DMS53 treated with DMSO at 0.1 percent for 48 hours (cell line): Measurements from ENCODE around the gene NDUFA3.
A peak's percentile ranks its signal among the peaks of the same experiment; 100 is the strongest.
"Not testable (repeated sequence)": the region's sequence is repeated elsewhere in the genome, so short reads cannot be mapped to it uniquely, and the experiment has no call there.

Source experiments
- DNase-seq: peaks from one replicate; lab custom pipeline; 2025; ENCODE audit not compliant: unreplicated experiment; lab: John Stamatoyannopoulos, UW

NDUFA3 gene

DNA sequence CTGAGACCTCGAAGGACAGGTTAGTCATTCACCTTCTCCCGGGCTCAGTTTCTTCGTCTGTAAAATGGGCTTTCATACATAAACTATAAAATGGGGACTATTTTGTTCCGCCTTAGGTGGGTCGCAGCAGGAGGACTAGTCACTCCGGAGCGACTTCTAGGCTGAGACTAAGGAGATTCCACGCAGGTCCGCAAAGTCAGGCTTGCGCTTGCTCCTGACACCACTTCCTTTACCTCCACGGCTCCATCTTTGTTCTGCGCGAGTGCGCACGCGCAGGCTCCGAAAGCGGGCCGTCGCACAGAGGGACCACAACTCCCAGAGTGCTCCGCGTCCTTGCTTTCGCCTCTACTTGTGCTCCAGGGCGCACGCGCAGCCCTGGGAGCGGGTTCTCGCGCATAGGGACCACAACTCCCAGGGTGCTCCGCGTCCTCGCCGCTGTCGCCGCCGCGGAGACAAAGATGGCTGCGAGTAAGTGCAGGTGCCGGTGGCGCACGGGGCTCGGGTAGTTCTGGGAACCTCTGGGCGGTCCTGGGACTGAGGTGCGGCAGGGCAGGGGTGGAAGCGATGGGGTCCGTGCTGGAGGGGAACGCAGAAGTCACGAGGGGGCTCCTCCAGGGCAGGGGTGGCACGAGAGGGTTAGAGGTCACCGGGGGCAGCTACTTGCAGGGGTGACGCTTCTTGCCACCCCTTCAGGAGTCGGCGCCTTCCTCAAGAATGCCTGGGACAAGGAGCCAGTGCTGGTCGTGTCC is at the start of gene NDUFA3:
TSS of gene NDUFA3 (plus strand) at position 435 of the 749 bp plus-strand sequence. CDS start at position 459, 24 bp downstream.
- peak; percentile 94 for DNase-seq

GRCh38 chr19:54062643-54063042 is 40.0 kb upstream of the NDUFA3 start:
- no peak for DNase-seq

DNA sequence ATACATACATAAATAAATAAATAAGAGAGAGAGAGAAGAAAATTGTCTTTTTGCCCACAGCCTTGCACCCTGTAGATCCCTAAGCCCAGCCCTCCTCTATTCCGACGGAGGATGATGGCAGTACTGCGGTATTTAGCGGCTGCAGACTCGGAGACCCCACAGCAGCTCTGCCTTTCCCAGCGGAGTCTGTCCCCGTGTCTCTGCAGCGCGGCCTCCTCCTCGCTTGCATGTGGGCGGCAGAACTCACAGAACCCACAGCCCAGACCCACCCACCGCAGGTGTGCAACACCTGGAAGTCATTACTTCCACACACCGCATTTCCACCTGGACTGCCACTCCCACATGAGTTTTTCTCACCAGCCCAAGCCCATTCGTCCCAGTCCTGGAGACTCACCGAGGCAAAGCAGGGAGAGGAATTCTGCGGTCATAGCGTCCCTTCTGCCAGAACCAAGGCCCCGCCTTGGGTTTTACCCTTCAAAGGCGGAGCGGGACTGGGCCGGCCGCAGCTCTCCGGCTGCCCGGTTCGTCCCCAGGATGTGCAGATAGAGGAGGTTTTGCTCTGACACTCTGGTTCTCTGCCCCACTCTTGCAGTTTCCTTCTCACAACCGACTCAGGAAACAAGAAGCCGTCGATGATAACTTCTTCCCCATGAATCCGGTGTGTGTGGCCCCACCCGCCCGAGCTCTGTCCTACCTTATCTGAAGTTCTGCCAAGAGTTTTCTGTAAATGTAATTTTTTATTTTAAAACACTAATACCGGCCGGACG is 39.1 kb upstream of the NDUFA3 start, which contains the start of gene VSTM1:
TSS of gene VSTM1 (minus strand) at position 548 of the 767 bp plus-strand sequence. CDS start at position 428, 120 bp downstream.
- no peak for DNase-seq

GRCh38 chr19:54069470-54069869 is 33.2 kb upstream of the NDUFA3 start:
- no peak for DNase-seq

DNA sequence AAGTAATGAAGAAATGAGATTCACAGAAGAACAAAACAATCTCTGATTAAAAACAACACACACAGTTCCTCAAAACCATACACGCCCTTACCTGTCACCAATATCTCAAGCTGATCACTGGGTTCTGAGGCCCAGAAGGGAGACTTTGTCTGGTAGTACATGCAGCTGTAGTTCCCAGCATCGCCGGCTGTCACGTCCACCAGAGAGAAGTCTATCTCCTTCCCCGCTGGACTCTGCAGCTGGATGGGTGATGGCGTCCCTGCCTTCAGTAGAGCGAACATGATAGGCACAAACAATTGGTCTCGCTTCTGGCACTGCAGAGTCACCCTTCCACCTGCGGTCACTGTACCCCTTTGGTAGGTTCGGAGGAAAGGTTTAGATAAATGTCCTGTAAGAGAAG is 28.8 kb upstream of the NDUFA3 start:
- DNase-seq = no peak

DNA sequence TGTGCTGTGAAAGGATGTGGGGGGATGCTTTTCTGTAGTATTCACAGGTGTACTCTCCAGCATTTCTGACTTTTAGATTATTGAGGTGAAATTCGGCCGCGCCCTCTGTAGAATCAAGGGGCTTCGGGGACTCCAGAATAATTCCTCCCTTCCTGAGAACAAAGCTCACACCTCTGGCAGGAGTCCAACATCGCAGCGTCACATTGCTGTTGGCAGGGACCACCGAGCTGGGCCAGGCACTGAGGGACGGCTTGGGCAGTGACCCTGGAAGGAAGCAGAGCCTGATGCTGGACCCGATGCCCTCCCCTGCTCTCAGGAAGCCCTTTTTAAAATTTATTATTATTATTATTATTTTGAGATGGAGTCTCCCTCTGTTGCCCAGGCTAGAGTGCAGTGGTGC is 27.8 kb upstream of the NDUFA3 start:
- no peak for DNase-seq

DNA sequence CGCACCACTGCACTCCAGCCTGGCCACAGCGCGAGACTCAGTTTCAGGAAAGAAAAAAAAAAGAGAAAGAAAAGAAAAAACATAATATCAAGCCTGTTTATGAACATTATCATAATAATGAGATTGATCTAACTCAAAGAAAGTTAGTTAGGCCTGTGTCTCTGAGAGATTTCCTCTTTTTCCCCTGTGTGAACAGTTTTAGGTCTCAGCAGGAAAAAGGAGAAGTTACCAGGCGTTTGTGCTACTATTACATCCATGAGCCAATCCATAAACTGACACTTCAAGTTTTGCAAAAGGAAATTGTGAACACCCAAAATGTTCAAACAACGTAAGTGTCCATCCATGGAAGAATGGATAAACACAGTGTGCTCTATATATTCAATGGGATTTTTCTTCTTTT is 25.3 kb upstream of the NDUFA3 start:
- DNase-seq = no peak

DNA sequence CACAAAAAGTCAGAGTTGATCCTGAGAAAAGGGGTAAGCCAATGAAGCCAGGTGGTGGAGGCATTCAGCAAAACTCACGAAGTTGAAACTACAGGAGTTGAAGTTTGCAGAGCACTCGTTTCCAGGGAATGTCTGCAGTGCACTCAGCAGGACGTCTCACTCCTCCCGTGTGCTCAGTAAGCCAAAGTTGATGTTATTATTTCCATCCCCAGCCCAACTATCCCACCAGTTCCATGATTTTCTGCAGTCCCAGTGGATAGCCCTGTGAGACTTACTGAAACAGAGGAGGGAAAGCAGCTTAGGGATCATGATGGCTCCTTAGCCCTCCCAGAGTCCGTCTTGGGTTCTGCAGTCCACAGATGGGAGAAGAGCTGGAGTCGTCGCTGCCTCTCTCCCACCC is 21.6 kb upstream of the NDUFA3 start, which contains the start of gene TARM1:
TSS of gene TARM1 (minus strand) at position 334 of the 400 bp plus-strand sequence. CDS start at position 309, 25 bp downstream.
- DNase-seq = no peak

GRCh38 chr19:54084410-54084809 is 18.2 kb upstream of the NDUFA3 start:
- no peak for DNase-seq

- no peak for DNase-seq
These were observed 8.1 kb upstream of the NDUFA3 start for GRCh38 chr19:54094426-54095000.

DNA sequence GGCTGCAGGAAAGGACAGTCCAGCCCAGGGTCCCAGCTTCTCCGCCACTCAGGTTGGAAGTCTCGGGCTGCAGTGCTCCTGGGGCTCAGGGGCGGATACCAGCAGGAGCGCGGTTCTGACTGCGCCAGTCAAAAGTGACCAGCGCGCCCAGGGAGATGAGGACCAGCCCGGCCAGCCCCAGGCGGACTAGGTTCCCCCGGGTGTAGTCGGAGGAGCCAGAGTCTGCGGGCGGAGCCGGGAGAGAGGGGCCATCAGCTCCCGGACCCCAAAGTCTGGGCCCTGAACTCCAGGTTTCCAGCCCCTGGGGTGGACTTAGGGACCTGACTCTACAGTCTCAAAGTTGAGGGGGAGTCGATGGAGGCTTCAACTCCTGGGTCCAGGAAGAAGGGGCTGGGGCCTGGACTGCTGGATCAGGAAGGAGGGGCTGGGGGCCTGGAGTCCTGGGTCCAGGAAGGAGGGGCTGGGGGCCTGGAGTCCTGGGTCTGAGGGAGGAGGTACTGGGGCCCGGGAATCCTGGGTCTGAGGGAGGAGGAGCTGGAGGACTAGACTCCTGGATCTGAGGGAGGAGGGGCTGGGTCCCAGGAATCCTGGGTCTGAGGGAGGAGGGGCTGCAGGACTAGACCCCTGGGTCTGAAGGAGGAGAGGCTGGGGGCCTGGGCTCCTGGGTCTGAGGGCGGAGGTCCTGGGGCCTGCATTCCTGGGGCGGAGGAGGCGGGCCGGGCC is 7.4 kb upstream of the NDUFA3 start:
- DNase-seq = no peak

DNA sequence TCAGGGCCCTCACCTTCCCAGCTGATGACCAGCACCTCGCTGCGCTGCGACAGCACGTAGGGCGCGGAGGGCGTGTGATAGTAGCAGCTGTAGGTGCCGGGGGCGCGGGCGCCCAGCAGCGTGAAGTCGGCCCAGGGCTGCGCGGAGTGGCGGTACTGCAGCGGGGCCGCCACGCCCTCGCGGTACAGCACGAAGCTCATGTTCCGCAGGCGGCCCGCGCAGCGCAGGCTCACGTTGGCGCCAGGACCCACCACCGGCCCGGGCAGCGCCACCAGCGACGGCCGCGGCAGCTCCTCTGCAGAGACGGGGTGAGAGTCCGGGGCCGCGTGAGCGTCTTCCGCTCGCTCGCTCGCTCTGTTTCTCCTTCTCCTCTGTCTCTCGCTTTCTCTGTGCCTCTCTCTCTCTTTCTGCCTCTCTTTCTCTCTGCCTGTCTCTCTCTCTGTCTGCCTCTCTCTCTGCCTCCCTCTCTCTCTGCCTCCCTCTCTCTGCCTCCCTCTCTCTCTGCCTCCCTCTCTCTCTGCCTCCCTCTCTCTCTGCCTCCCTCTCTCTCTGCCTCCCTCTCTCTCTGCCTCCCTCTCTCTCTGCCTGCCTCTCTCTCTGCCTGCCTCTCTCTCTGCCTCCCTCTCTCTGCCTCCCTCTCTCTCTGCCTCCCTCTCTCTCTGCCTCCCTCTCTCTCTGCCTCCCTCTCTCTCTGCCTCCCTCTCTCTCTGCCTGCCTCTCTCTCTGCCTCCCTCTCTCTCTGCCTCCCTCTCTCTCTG is 6.6 kb upstream of the NDUFA3 start:
- DNase-seq = peak; percentile 34

- DNase-seq = no peak
These were observed 6.0 kb upstream of the NDUFA3 start for GRCh38 chr19:54096617-54097106.

- no peak for DNase-seq
These were observed 3.3 kb upstream of the NDUFA3 start for GRCh38 chr19:54099190-54099902.

GRCh38 chr19:54099903-54100255 is 2.8 kb upstream of the NDUFA3 start:
- DNase-seq = not testable (repeated sequence)

GRCh38 chr19:54100561-54100960 is 2.1 kb upstream of the NDUFA3 start, which contains the start of gene OSCAR:
TSS of gene OSCAR (minus strand) at chr19:54100803. CDS start at chr19:54100792, 11 bp downstream.
- no peak for DNase-seq

GRCh38 chr19:54104998-54105715 is 2.5 kb downstream of the NDUFA3 start:
- no peak for DNase-seq

- no peak for DNase-seq
These were observed 3.1 kb downstream of the NDUFA3 start for GRCh38 chr19:54105796-54106195.

DNA sequence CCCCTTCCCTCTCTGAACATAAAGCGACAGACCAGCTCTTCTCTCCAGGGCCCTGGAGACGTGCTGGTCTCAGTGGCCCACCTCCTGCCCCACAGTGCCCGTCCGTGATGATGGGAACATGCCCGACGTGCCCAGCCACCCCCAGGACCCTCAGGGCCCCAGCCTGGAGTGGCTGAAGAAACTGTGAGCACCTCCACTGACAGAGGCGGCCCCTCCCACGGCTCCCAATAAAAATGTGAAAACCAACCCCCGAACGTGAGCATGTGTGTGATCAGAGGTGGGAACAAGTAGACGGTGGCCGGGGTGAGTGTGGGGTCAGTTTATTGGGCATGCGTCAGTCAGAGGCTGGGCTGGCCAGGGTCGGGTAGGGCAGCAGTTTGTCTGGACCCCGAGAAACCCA is 4.1 kb downstream of the NDUFA3 start:
- no peak for DNase-seq
